Kidney (tissue), 14 donors: Measurements from ENCODE around the gene HSPA5. TPM values are rescaled to one million over a fixed set of nuclear protein-coding genes. Genes with fewer than 3 reads are reported as not detected.
"Not testable (repeated sequence)": the region's sequence is repeated elsewhere in the genome, so short reads cannot be mapped to it uniquely, and the experiment has no call there.

Source experiments
- DNase-seq, 5 donors: peaks; one replicate each; pipeline ENCODE4 v3.0.0-alpha.2; 2013 to 2020
- FAIRE-seq: peaks from 2 replicates; lab custom pipeline; 2012; peaks lifted over from hg19 to GRCh38; lab: Jason Lieb, UNC
- H3K27ac ChIP-seq, 2 donors: one replicate each; pipeline ENCODE4 v1.7.0; 2013; ENCODE audit warnings: low read depth in 2 of 2, low read length in 2 of 2, inconsistent platforms in 1 of 2
- H3K27me3 ChIP-seq: one replicate; pipeline ENCODE4 v1.7.1; 2013; ENCODE audit warnings: low read length, inconsistent platforms; ENCODE audit not compliant: control insufficient read depth, insufficient read depth
- H3K36me3 ChIP-seq, 3 donors: one replicate each; pipeline versions ENCODE4 v1.7.0 to v1.7.1; 2013; ENCODE audit warnings: low read length in 3 of 3, control low read depth in 1 of 3, inconsistent platforms in 1 of 3; ENCODE audit not compliant: insufficient read depth in 3 of 3, control insufficient read depth in 2 of 3
- H3K4me1 ChIP-seq, 3 donors: one replicate each; pipeline versions ENCODE4 v1.7.0 to v1.7.1; 2013; ENCODE audit warnings: low read length in 3 of 3, inconsistent platforms in 1 of 3, low read depth in 1 of 3; ENCODE audit not compliant: control insufficient read depth in 2 of 3, insufficient read depth in 2 of 3
- H3K4me3 ChIP-seq, 3 donors: one replicate each; pipeline versions ENCODE4 v1.7.0 to v1.8.1; 2013; ENCODE audit warnings: low read length in 3 of 3, control low read depth in 1 of 3, inconsistent platforms in 1 of 3
- H3K9ac ChIP-seq, 3 donors: one replicate each; pipeline versions ENCODE4 v1.7.0 to v1.7.1; 2013; ENCODE audit warnings: low read length in 3 of 3, control low read depth in 1 of 3, inconsistent platforms in 1 of 3
- H3K9me3 ChIP-seq, 3 donors: one replicate each; pipeline versions ENCODE4 v1.7.0 to v1.7.1; 2013; ENCODE audit warnings: low read length in 3 of 3, control low read depth in 1 of 3, inconsistent platforms in 1 of 3; ENCODE audit not compliant: control insufficient read depth in 2 of 3, insufficient read depth in 1 of 3
- intact Hi-C: fragments of 100-400 bp; cut with DNase I; formaldehyde crosslinking; loops from one replicate; pipeline ENCODE4 v1.11.1; 2022
- polyA plus RNA-seq: library from polyadenylated mRNA; stranded (reverse); fragments of 350-450 nt; fragmentation: Illumina TruSeq; extraction: RNeasy Lipid Tissue Mini Kit (QIAGEN cat#74804); gene quantifications from one replicate; pipeline ENCODE4 v1.2.3, GENCODE V29; 2014; ENCODE audit warnings: low read depth, low replicate concordance; ENCODE audit not compliant: insufficient read depth
- total RNA-seq: library from RNA; stranded (reverse); fragmentation: NEBNext Ultra II Directional; extraction: Animal tissue kit (Norgen Biotek cat#: 25700); gene quantifications from one replicate; pipeline ENCODE4 v1.2.1, GENCODE V29; 2021
- TF ChIP-seq, protein P1 (sequence below): IDR thresholded peaks from 3 replicates; pipeline ENCODE4 v1.5.1; 2012; ENCODE audit warnings: mild to moderate bottlenecking, moderate library complexity, borderline replicate concordance; ENCODE audit not compliant: insufficient read depth; ENCODE audit errors: extremely low read depth
- donor health status: control.
- donor health status: control.
- donor health status: control.
- donor health status: control.
- donor health status: control.
- donor health status: DM: yes; HTN: yes; CAD: no.
- donor health status: Normal renal cell carcinoma (clear cell type).

Gene HSPA5
- total and polyA plus RNA-seq, 2 donors from 2014 or later = 289 to 358 TPM

DNA sequence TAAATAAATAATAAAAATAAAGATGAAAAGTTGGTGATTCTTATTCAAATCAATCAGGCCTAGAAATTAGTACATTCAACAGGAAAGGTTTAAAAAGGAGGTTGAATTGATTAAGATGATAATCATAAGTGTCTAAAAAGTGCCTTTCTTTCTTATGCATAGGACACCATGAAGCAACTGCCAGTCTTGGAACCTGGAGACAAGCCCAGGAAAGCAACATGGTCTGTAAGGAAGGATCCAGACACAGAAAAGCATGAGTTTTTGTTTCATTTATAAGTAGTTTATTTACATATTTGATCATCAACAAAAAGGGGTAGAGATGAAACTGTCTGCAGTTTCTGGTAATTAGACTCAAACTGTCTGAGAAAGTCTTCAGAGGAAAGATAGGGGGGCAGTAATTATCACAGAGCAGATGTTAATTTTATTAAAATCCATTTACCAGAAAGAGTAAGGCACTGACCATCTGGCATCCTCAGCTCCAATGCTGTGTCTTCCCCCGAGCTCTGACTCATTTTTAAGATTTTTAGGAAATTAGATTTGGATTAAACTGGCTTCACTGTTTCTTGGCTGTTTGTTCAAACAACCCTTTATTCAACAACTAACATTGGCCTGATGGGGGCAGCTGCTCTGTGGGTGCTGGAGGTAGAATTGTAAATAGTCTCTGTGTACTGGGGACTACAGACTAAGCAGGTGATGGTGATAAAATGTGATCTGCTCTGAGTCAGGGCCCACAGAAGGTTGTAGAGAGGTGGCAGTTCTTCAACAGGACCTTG lies 38.1 kb downstream of the HSPA5 start:
- TF ChIP-seq, protein P1, sequence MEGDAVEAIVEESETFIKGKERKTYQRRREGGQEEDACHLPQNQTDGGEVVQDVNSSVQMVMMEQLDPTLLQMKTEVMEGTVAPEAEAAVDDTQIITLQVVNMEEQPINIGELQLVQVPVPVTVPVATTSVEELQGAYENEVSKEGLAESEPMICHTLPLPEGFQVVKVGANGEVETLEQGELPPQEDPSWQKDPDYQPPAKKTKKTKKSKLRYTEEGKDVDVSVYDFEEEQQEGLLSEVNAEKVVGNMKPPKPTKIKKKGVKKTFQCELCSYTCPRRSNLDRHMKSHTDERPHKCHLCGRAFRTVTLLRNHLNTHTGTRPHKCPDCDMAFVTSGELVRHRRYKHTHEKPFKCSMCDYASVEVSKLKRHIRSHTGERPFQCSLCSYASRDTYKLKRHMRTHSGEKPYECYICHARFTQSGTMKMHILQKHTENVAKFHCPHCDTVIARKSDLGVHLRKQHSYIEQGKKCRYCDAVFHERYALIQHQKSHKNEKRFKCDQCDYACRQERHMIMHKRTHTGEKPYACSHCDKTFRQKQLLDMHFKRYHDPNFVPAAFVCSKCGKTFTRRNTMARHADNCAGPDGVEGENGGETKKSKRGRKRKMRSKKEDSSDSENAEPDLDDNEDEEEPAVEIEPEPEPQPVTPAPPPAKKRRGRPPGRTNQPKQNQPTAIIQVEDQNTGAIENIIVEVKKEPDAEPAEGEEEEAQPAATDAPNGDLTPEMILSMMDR = no peak
- no peaks in the 10 kb centered on the region for H3K9me3 ChIP-seq
- intact Hi-C loops = no loop called here

DNA sequence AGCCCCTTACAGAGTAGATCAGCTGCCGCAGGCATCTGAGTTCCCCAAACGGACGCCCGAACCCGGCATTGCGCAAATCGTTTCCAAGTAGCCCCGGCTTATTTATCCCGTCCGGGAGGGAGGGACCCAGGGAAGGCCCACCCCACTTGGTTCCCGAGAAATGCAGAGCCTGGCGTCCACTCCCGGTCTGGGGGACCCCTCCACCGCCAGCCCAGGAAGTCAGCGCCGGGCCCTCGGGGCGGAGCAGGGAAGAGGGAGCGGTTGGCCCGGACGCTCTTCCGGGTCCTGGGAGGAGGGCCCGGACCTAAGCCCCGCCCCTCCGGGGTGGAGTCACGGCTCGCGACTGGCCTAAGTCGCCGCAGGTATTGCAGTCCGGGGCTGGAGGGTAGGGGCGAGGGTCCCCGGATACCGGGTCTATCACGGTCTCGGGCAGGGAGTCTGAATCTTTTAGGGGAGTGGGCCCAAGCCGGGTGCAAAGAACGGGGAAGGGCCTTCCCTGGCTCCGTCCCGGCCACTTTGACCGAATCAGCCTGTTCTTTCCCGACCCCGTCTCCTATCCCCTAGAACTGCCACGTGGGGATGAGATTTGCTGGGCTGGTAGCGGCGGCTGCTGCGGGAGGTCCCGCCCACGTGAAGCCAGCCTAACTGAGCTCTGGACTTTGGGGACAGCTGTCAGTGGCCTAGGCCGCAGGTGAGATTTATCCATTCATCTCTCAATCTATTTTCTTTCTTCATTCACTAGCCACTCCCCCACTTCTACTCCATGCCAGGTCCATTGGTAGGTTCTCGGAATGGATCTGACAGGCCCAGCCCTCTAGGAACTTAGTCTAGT lies 40.7 kb downstream of the HSPA5 start, which contains the start of gene RABEPK:
Gene RABEPK (plus strand): TSS at position 327 of the 832 bp plus-strand sequence. CDS start 2,472 bp downstream, outside the sequence.
- peak; percentile 94 to 98 (median 97) for DNase-seq
- H3K4me3 ChIP-seq = peak within 1 kb of the TSS; percentile 73 to 84 (median 80)
- TF ChIP-seq, protein P1 = no peak
- FAIRE-seq = no peak
- H3K4me1 ChIP-seq = peaks cover 0 to 6% (median 3%) of the 10 kb centered on the region in 3 donors
- peaks cover 0 to 7% (median 4%) of the 10 kb centered on the region in 3 donors for H3K36me3 ChIP-seq
- H3K27me3 ChIP-seq = no peaks in the 10 kb centered on the region
- peak within 1 kb of the TSS; percentile 77 to 93 for H3K27ac ChIP-seq
- peak within 1 kb of the TSS; percentile 49 to 82 (median 65) for H3K9ac ChIP-seq
- intact Hi-C loops = no loop called here
- no peaks in the 10 kb centered on the region for H3K9me3 ChIP-seq

More for the DNA sequence above, 38.1 kb downstream of the HSPA5 start:
- Histone ChIP-seq H3K36me3 (peaks cover 0 to 14% (median 9%) of the 10 kb centered on the region in 3 donors), H3K27ac (no peak overlapping the region), H3K27me3 (no peaks in the 10 kb centered on the region), H3K9ac (no peak overlapping the region), H3K4me1 (peaks cover 0 to 6% (median 3%) of the 10 kb centered on the region in 3 donors), H3K4me3 (no peak overlapping the region)
- DNase-seq = no peak
- no peak for FAIRE-seq

DNA sequence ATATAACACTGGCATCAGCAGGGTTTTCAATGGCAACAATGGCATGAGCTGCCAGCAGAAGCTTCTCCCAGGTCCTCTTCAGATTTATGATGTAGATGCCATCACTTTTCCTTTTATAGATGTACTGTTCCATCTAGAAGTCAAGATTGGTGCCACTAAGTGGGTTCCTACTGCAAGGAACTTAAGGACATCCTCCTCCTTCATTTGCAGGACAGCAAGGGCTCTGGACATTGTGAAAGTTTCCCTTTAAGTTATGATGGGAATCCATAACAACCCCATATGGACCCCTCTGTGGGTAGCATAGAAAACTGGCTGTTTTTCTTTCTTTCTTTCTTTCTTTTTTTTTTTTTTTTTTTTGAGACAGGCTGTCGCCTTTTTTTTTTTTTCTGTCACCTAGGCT lies 45.6 kb downstream of the HSPA5 start:
- not testable (repeated sequence) for DNase-seq, FAIRE-seq, H3K27me3 ChIP-seq

DNA sequence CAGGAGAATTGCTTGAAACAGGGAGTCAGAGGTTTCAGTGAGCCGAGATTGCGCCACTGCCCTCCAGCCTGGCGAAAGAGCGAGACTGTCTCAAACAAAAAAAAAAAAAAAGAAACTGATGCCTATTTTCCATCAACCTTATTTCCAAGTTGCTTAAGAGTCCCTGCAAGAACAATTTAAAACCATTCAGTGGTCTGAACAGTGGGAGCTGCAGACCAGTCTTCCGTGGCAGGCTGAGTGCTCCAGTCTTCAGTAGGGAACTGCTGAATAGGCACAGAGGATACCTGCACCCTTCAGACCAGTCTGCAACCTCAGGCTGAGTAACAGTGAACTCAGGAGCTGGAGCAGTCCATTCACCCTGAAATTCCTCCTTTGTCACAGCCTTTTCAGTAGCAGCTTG lies 46.7 kb downstream of the HSPA5 start:
- H3K36me3 ChIP-seq = not testable (repeated sequence)

More for the DNA sequence above, 45.6 kb downstream of the HSPA5 start:
- H3K9me3 ChIP-seq, intact Hi-C loops, H3K36me3 ChIP-seq, H3K4me1 ChIP-seq, H3K27ac ChIP-seq, H3K4me3 ChIP-seq, H3K9ac ChIP-seq: not testable (repeated sequence)

More for the DNA sequence above, 46.7 kb downstream of the HSPA5 start:
- DNase-seq, H3K27ac ChIP-seq, H3K4me1 ChIP-seq, FAIRE-seq, H3K27me3 ChIP-seq, intact Hi-C loops, H3K4me3 ChIP-seq, H3K9ac ChIP-seq, H3K9me3 ChIP-seq: not testable (repeated sequence)
